B cell (primary cell): ENCODE measurements around the gene CPB2. TPM values are rescaled to one million over a fixed set of nuclear protein-coding genes. Genes with fewer than 3 reads are reported as not detected.

ENCODE experiments used
- ATAC-seq: fragments of 200-7000 bp; cut with Tn5 transposase; one replicate; pipeline ENCODE4 v1.10.0; 2021; ENCODE audit warnings: low read depth, mild to moderate bottlenecking, moderate number of reproducible peaks, moderate library complexity
- CTCF ChIA-PET: fragments of 350-600 bp; sonication (Branson Sonifier 250); formaldehyde crosslinking; loops from one replicate; lab custom pipeline; 2021; ENCODE audit warnings: antibody characterized with exemption, inconsistent platforms; lab: Charles Lee
- POLR2A ChIA-PET: fragments of 350-600 bp; sonication (Branson Sonifier 250); formaldehyde crosslinking; loops from one replicate; lab custom pipeline; 2021; ENCODE audit warnings: antibody characterized with exemption; lab: Charles Lee
- DNase-seq: peaks from one replicate; pipeline ENCODE4 v3.0.0; 2013
- H2AFZ ChIP-seq: 2 replicates; pipeline ENCODE4 v1.6.1; 2012; ENCODE audit warnings: mild to moderate bottlenecking, low read depth, low read length; ENCODE audit not compliant: insufficient read depth, poor library complexity, severe bottlenecking
- H3K27ac ChIP-seq, 2 donors: 1 replicate in 1 of 2; 2 replicates in 1 of 2; pipeline ENCODE4 v1.5.1; 2012 to 2013; ENCODE audit warnings: low read length in 2 of 2, mild to moderate bottlenecking in 2 of 2, moderate library complexity in 1 of 2
- H3K27me3 ChIP-seq, 4 experiments: fragments of 200-600 bp in 1 of 4; sonication (generic) in 1 of 4; replicated peaks in 1 of 4; 1 replicate in 2 of 4; 2 replicates in 2 of 4; pipeline versions ENCODE4 v1.6.1 to v1.7.0; 2013 to 2016; ENCODE audit warnings: low read length in 3 of 4, mild to moderate bottlenecking in 2 of 4, mixed read lengths in 1 of 4, moderate library complexity in 1 of 4; ENCODE audit not compliant: insufficient read depth in 4 of 4, control insufficient read depth in 3 of 4; ENCODE audit errors: control extremely low read depth in 1 of 4
- H3K36me3 ChIP-seq, 2 experiments: replicated peaks in 1 of 2; 1 replicate in 1 of 2; 2 replicates in 1 of 2; pipeline versions ENCODE4 v1.6.1 to v1.7.1; 2013; ENCODE audit warnings: low read length in 1 of 2; ENCODE audit not compliant: insufficient read depth in 2 of 2, control insufficient read depth in 1 of 2; ENCODE audit errors: control extremely low read depth in 1 of 2, extremely low read depth in 1 of 2
- H3K4me1 ChIP-seq, 2 donors: fragments of 200-600 bp in 1 of 2; sonication (generic) in 1 of 2; 1 replicate in 1 of 2; 2 replicates in 1 of 2; pipeline versions ENCODE4 v1.5.1 to v1.6.1; 2013 to 2017; ENCODE audit warnings: low read length in 2 of 2; ENCODE audit not compliant: control insufficient read depth in 2 of 2, insufficient read depth in 2 of 2
- H3K4me2 ChIP-seq: replicated peaks from 2 replicates; pipeline ENCODE3; 2012; ENCODE audit warnings: mild to moderate bottlenecking, low read depth, low read length; ENCODE audit not compliant: poor library complexity, severe bottlenecking
- H3K4me3 ChIP-seq, 5 experiments: fragments of 200-600 bp in 1 of 5; sonication (generic) in 1 of 5; 1 replicate in 3 of 5; 2 replicates in 2 of 5; pipeline versions ENCODE4 v1.5.1 to v1.7.0; 2011 to 2016; ENCODE audit warnings: low read length in 4 of 5, mild to moderate bottlenecking in 4 of 5, low read depth in 2 of 5, control low read depth in 1 of 5, moderate library complexity in 1 of 5; ENCODE audit not compliant: insufficient read depth in 1 of 5; ENCODE audit errors: control extremely low read depth in 1 of 5, extremely low read depth in 1 of 5
- H3K79me2 ChIP-seq: fragments of 200-600 bp; sonication (generic); one replicate; pipeline ENCODE4 v1.6.0; 2016; ENCODE audit warnings: low read length; ENCODE audit not compliant: control insufficient read depth, insufficient read depth
- H3K9ac ChIP-seq: fragments of 200-600 bp; sonication (generic); 2 replicates; pipeline ENCODE4 v1.6.1; 2017; ENCODE audit warnings: mild to moderate bottlenecking, low read length, moderate library complexity
- H3K9me3 ChIP-seq, 3 donors: one replicate each; pipeline versions ENCODE4 v1.6.1 to v1.7.1; 2013; ENCODE audit warnings: low read length in 2 of 3; ENCODE audit not compliant: control insufficient read depth in 2 of 3, insufficient read depth in 1 of 3; ENCODE audit errors: control extremely low read depth in 1 of 3
- H4K20me1 ChIP-seq: 2 replicates; pipeline ENCODE4 v1.6.0; 2012; ENCODE audit warnings: mild to moderate bottlenecking, low read length; ENCODE audit not compliant: insufficient read depth, control insufficient read depth, poor library complexity, severe bottlenecking
- H3K27ac Mint-ChIP-seq: one replicate; pipeline ENCODE4 v1.8.0; 2021; ENCODE audit warnings: mixed read lengths
- H3K27me3 Mint-ChIP-seq: one replicate; pipeline ENCODE4 v1.8.0; 2021; ENCODE audit warnings: mixed read lengths
- H3K4me1 Mint-ChIP-seq: one replicate; pipeline ENCODE4 v1.8.0; 2021; ENCODE audit warnings: mixed read lengths
- H3K4me3 Mint-ChIP-seq: one replicate; pipeline ENCODE4 v1.8.0; 2021; ENCODE audit warnings: mixed read lengths
- H3K9me3 Mint-ChIP-seq: one replicate; pipeline ENCODE4 v1.8.0; 2022; ENCODE audit warnings: mixed read lengths; ENCODE audit not compliant: insufficient read depth
- CTCF ChIP-seq: fragments of 200-600 bp; IDR thresholded peaks from one replicate; pipeline ENCODE4 v1.8.0; 2022; ENCODE audit warnings: antibody characterized with exemption, mild to moderate bottlenecking
- EZH2 ChIP-seq: IDR thresholded peaks from 2 replicates; pipeline ENCODE4 v1.6.1; 2012; ENCODE audit warnings: borderline replicate concordance, low read depth, mild to moderate bottlenecking, moderate library complexity, low read length; ENCODE audit not compliant: insufficient read depth, poor library complexity, severe bottlenecking
- WGBS: methylation state at CpG from one replicate; pipeline ENCODE4 v1.1.5; 2013; ENCODE audit warnings: missing lambda C conversion rate; ENCODE audit not compliant: insufficient coverage; 5-methylcytosine and 5-hydroxymethylcytosine counted together
- intact Hi-C: fragments of 100-400 bp; cut with micrococcal nuclease; formaldehyde crosslinking; loops from one replicate; pipeline ENCODE4 v1.10.0; 2022
- polyA plus RNA-seq: library from polyadenylated mRNA; depleted of rRNA; stranded (reverse); fragments of >200 nt; gene quantifications from 2 replicates; pipeline ENCODE4 v1.2.3, GENCODE V29; 2012
- total RNA-seq, 2 donors: library from RNA; stranded (reverse); fragments of 120-200 nt in 1 of 2; gene quantifications; 1 replicate in 1 of 2; 2 replicates in 1 of 2; pipeline versions ENCODE4 v1.2.3 to v1.2.4, GENCODE V29; 2013 to 2022

Gene CPB2
- total and polyA plus RNA-seq, 2 donors (not counting 1 experiment from before 2014, with no cell fraction given): not detected

GRCh38 chr13:46131705-46132104, 26.9 kb upstream of the CPB2 start:
- Mint-ChIP-seq H3K4me3 (no peak overlapping the region), H3K4me1 (peaks cover 2% of the 10 kb centered on the region), H3K27ac (peak overlapping the region; percentile 63), H3K27me3 (no peaks in the 10 kb centered on the region), H3K9me3 (no peaks in the 10 kb centered on the region)
- Histone ChIP-seq H3K9me3 (no peaks in the 10 kb centered on the region), H3K4me2 (no peak overlapping the region), H3K9ac (no peak overlapping the region), H3K79me2 (peaks cover 4% of the 10 kb centered on the region), H3K36me3 (peaks cover 15 to 96% of the 10 kb centered on the region in 2 experiments), H3K4me1 (no peaks in the 10 kb centered on the region), H2AFZ (no peak overlapping the region), H3K27ac (no peak overlapping the region), H3K4me3 (no peak overlapping the region), H3K27me3 (no peaks in the 10 kb centered on the region), H4K20me1 (peaks cover 6% of the 10 kb centered on the region)
- POLR2A ChIA-PET: no interaction called here
- ATAC-seq: no peak
- no peak for TF ChIP-seq CTCF
- CTCF ChIA-PET: interaction anchor here (1.4 to 1.7 kb wide), 2 partner anchors 10 to 29 kb away, joined by 3 to 5 read pairs; no protein-coding TSS in a partner anchor
- intact Hi-C loops: no loop called here
- DNase-seq: no peak

DNA sequence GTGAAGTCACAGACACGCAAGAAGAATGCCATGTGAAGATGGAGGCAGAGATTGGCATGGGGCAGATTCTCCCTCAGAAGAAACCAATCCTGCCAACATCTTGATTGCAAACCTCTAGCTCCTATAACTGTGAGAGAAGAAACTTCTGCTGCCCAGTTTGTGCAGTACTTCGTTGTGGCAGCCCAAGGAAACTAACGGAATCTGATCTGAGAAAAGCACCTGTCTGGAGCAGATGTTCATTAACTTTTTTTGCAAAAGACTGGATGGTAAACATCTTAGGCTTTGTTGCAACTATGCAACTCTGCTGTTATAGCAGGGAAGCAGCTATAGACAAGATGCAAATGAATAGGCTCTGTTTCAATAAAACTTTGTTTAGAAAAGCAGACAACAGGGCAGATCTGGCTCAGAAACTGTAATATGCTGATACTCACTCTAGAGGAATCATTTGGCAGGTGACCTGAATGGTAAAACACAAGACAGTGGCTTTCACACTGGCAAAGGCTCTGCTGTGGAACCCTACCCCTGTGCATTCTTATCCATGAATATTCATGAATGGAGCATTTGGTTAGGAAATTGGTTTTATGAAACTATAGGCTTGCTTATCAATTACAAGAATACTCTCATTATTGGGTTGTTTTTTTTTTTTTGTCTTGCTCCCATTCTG, 25.3 kb upstream of the CPB2 start:
- ChIA-PET POLR2A (no interaction called here), CTCF (interaction anchor here (0.7 to 1.0 kb wide), 2 partner anchors 191 to 209 kb away, joined by 3 to 4 read pairs; no protein-coding TSS in a partner anchor)
- Histone ChIP-seq H3K4me2 (no peak overlapping the region), H3K9me3 (no peaks in the 10 kb centered on the region), H3K4me3 (no peak overlapping the region), H3K79me2 (no peaks in the 10 kb centered on the region), H3K36me3 (peaks cover 12 to 89% of the 10 kb centered on the region in 2 experiments), H3K27ac (no peak overlapping the region), H3K4me1 (peaks cover 2 to 4% of the 10 kb centered on the region in 2 donors), H4K20me1 (peaks cover 6% of the 10 kb centered on the region), H3K9ac (no peak overlapping the region), H2AFZ (no peak overlapping the region), H3K27me3 (no peaks in the 10 kb centered on the region)
- Mint-ChIP-seq H3K9me3 (no peaks in the 10 kb centered on the region), H3K4me3 (no peak overlapping the region), H3K27ac (peak overlapping the region; percentile 34), H3K27me3 (no peaks in the 10 kb centered on the region), H3K4me1 (peaks cover 14% of the 10 kb centered on the region)
- no peak for TF ChIP-seq EZH2
- TF ChIP-seq CTCF: no peak
- intact Hi-C loops: loop anchor here (5.0 to 10.0 kb wide), 4 partner anchors 32 to 325 kb away; partner anchors contain the start of gene ZC3H13
- 95% methylated on average over 2 of the region's 3 CpGs for WGBS
- DNase-seq: no peak
- no peak for ATAC-seq
